LNCaP clone FGC (cell line): ENCODE measurements around the gene PSME4.
"Not testable (repeated sequence)": the region's sequence is repeated elsewhere in the genome, so short reads cannot be mapped to it uniquely, and the experiment has no call there.

Experiments used
- DNase-seq: peaks from one replicate; pipeline ENCODE4 v3.0.0-alpha.2; 2011; ENCODE audit warnings: low read depth
- H3K4me3 ChIP-seq: 2 replicates; pipeline ENCODE4 v1.5.1; 2011; ENCODE audit warnings: mild to moderate bottlenecking, low read depth, low read length, control low read depth
- CTCF ChIP-seq: IDR thresholded peaks from 2 replicates; pipeline ENCODE4 v1.5.1; 2012; ENCODE audit warnings: mild to moderate bottlenecking; ENCODE audit not compliant: control insufficient read depth, insufficient read depth; ENCODE audit errors: extremely low read depth

Gene PSME4

GRCh38 chr2:53859206-53860181 is 111.3 kb downstream of the PSME4 start, which contains the start of gene GPR75:
GPR75 (minus strand) TSS chr2:53859967; CDS start chr2:53854756, 5,211 bp downstream.
- no peak for DNase-seq
- TF ChIP-seq CTCF, result no peak
- no peak within 1 kb of the TSS for H3K4me3 ChIP-seq

GRCh38 chr2:53856272-53856671 is 114.5 kb downstream of the PSME4 start:
- DNase-seq, result no peak
- no peak for TF ChIP-seq CTCF
- H3K4me3 ChIP-seq, result no peak overlapping the region

GRCh38 chr2:53854678-53855077 is 116.1 kb downstream of the PSME4 start:
- no peak for TF ChIP-seq CTCF
- DNase-seq, result no peak
- no peak overlapping the region for H3K4me3 ChIP-seq

- no peak for TF ChIP-seq CTCF
- DNase-seq, result no peak
- no peak overlapping the region for H3K4me3 ChIP-seq
These were observed 118.3 kb downstream of the PSME4 start for GRCh38 chr2:53852532-53852931.

GRCh38 chr2:53851052-53851757 is 119.6 kb downstream of the PSME4 start:
- H3K4me3 ChIP-seq, DNase-seq: not testable (repeated sequence)

- no peak for TF ChIP-seq CTCF
These were observed 122.7 kb downstream of the PSME4 start for GRCh38 chr2:53848062-53848461.

GRCh38 chr2:53843595-53843994 is 127.2 kb downstream of the PSME4 start:
- no peak for TF ChIP-seq CTCF
- DNase-seq, result no peak
- no peak overlapping the region for H3K4me3 ChIP-seq

More at GRCh38 chr2:53848062-53848461, 122.7 kb downstream of the PSME4 start:
- no peak overlapping the region for H3K4me3 ChIP-seq
- DNase-seq, result no peak
